Ammon's horn (tissue), 1 donor: ENCODE data around the gene ZNF483.
"Not testable (repeated sequence)": the region's sequence is repeated elsewhere in the genome, so short reads cannot be mapped to it uniquely, and the experiment has no call there.

ENCODE experiments used
- DNase-seq: peaks from one replicate; pipeline ENCODE4 v3.0.0-alpha.2; 2016; ENCODE audit warnings: low spot score

Gene ZNF483

DNA sequence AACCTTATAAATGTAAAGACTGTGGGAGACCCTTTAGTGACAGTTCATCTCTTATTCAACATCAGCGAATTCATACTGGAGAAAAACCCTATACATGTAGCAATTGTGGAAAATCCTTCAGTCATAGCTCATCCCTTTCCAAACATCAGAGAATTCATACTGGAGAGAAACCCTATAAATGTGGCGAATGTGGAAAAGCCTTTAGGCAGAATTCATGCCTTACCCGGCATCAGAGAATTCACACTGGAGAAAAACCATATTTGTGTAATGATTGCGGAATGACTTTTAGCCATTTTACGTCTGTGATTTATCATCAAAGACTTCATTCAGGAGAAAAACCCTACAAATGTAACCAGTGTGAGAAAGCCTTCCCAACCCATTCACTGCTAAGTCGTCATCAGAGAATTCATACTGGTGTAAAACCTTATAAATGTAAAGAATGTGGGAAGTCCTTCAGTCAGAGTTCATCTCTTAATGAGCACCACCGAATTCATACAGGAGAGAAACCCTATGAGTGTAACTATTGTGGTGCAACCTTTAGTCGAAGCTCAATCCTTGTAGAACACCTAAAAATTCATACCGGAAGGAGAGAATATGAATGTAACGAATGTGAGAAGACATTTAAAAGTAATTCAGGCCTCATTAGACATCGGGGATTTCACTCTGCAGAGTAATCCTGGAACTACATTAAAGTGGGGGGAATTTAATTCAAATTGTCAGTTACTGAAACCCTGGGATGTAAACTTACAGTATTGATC lies 17.7 kb downstream of the ZNF483 start:
- no peak for DNase-seq

DNA sequence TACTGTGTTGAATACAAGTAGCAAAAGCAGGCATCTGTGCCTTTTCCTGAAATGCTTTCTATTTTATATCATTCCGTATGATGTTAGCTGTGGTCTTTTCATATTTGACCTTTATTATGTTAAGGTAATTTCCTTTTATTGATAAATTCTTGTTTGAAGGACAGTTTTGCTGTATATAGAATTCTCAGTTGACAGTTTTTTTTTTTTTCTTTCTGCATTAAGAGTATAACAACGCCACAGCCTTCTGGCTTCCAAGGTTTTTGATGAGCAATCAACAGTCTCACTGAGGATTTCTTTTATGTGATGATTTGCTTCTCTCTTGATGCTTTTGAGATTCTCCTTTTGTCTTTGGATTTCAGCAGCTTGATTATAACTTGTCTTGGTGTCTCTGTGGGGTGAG lies 23.6 kb downstream of the ZNF483 start:
- no peak for DNase-seq

DNA sequence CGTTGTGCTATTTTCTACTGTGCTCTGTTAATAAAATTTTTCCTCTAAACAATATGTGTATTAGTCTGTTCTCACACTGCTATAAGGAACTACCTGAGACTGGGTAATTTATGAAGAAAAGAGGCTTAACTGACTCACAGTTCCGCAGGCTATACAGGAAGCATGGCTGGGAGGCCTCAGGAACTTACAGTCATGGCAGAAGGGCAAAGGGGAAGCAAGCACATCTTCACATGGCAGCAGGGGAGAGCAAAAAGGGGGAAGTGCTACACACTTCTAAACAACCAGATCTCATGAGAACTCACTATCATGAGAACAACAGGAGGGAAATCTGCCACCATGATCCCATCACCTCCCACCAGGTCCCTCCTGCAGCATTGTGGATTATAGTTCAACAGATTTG lies 30.4 kb downstream of the ZNF483 start:
- DNase-seq, result not testable (repeated sequence)

DNA sequence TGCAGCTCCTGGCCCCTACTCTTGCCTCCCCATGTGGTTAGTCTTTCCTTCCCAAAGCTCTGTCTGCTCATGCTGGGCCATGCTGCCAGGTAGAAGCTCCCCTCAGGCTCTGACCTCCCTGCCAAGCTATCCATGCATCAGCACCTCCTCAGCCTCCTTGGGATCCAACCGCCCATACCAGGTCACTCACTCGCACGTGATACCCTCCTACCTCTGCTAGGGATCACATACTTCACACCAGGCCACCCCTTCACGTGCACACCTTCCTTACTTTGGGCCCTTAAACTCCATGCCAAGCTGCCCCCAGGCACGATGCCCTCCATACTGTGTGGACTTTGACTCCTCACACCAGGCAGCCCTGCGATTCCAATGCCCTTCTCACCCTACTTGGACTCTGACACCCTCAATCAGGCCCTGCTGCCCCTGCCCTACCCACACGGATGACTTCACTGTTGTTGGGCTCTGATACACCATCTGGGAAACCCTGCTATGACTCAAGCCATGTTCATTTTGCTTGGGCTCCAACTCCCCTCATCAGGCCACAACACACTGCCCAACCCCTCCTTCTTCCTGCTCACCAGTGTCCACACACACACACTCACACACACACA lies 34.1 kb downstream of the ZNF483 start:
- DNase-seq, result no peak

DNA sequence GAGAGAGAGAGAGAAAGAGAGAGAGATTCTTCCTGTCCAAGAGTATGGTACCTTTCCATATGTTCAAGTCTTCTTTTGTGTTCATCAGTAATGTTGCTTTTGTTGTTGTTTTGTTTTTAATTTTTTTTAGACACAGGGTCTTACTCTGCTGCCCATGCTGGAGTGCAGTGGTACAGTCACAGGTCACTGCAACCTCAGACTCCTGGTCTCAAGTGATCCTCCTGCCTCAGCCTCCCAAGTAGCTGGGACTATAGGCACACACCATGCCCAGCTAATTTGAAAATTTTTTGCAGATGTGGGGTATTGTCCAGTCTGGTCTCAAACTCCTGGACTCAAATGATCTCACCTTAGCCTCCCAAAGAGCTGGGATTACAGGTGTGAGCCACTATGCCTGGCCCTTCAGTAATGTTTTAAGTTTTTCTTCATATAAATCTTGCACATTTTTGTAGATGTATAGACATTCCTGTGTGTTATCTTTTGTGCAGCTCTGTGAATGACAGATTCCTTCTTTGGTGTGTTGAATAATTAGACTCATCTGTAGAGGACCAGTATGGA lies 36.3 kb downstream of the ZNF483 start:
- DNase-seq, result no peak

DNA sequence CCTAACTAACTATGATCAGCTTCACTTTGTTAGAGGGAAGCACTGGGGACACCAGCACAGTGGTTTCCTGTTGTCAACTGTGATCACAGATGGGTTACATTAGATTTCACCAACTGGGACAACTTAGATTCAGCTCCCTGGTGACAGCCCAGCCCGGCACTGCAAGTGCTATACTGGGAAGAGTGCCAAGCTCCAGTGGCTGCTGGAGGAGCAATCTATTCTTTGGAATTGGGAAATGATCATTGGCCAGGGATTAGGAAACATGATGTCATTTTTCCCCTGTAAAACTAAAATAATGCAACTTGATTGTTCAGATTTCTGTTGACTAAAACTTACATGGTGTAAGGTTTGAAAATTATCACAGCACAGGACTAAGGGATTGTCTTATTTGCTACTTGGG lies 41.3 kb downstream of the ZNF483 start:
- peak; percentile 49 for DNase-seq

DNA sequence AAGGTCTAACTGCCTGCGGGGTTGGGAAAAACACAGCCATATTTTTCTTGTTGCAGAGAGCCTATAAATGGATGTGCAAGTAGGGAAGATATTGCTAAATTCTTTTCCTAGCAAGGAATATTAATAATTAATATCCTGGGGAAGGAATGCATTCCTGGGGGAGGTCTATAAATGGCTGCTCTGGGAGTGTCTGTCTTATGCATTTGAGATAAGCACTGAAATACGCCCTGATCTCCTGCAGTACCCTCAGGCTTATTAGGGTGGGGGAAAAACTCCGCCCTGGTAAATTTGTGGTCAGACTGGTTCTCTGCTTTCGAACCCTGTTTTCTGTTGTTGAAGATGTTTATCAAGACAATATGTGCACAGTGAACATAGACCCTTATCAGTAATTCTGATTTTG lies 43.1 kb downstream of the ZNF483 start:
- not testable (repeated sequence) for DNase-seq

DNA sequence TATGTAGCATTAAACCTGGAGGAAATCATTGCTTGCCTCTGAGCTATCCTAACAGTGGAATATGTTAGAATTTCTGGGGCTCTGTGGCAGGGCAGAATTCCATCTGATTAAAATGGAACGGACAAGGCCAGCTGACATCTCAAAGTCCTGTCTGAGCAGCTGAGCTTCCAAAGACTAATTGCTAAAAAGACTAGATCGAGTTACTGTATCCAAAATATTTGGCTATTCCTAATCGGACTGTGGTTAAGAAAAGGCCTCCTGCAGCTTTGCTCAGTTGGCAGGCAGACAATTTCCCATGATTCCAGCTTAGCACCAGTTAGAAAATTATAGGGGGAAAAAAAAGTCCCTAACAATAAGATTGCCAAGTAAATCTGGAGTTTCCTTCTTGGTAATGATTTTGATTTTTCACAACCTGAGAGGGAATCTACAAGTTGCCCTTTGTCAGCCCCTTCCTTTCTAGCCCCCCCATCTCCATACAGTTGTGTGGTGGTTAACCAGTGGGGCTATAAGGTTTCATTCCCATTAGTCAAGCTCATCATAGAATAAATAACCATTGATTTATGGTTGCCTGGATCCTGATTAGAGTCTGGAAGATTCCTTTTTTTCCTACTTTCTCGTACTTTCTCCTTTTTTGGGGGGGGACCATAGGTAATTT lies 48.1 kb downstream of the ZNF483 start:
- peak; percentile 23 for DNase-seq

DNA sequence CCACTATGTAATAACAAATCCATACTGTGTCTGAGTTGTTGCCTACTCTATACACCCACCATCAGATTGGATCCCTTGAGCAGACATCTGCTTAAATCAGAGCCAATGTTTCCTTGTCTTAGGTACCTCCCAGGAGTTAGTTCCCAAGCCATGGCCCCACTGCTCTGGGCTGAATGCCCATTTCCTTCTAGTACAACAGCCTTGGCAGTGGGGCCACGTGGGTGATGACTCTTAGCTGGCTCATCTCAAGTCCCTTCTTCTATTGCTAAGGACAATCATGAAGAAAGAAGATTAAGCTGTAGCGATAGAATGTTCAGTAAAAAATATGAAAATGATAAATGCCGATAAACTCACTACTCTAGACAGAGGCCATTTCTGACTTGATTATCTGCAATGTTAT lies 57.9 kb downstream of the ZNF483 start:
- no peak for DNase-seq

DNA sequence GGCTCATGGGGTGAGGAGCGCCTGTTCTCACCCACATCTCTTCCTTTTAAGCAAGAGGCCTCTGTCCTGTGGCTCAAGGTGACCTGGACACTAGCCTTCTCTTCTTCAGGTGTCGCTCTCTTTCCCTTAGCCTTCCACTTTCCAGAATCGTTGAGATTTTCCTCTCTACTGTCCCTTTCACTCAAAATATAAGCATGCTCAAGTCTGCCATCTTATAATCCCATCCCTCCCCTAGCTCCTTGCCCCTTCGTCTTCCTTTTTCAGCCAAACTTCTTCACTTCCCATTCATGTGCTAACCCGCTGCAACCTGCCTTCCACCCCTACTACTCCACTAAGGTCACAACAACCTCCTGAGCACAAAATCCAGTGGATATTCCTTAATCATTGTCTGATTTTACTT lies 61.4 kb downstream of the ZNF483 start:
- DNase-seq, result no peak

DNA sequence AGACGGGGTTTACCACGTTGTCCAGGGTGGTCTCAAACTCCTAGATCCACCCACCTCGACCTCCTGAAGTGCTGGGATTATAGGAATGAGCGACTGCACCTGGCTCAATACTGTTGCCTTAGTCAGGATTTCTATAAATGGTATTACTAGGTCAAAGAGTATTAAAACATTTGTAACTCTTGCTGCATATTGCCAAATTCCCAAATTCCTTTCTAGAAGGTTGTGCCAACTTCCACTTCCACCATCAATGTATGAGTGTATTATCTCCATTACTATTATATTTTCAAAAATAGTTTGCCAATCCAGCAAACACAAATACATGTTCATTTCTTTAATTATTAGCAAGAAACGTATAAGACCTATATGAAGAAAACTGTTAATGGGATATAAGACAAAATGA lies 63.9 kb downstream of the ZNF483 start:
- DNase-seq, result no peak

DNA sequence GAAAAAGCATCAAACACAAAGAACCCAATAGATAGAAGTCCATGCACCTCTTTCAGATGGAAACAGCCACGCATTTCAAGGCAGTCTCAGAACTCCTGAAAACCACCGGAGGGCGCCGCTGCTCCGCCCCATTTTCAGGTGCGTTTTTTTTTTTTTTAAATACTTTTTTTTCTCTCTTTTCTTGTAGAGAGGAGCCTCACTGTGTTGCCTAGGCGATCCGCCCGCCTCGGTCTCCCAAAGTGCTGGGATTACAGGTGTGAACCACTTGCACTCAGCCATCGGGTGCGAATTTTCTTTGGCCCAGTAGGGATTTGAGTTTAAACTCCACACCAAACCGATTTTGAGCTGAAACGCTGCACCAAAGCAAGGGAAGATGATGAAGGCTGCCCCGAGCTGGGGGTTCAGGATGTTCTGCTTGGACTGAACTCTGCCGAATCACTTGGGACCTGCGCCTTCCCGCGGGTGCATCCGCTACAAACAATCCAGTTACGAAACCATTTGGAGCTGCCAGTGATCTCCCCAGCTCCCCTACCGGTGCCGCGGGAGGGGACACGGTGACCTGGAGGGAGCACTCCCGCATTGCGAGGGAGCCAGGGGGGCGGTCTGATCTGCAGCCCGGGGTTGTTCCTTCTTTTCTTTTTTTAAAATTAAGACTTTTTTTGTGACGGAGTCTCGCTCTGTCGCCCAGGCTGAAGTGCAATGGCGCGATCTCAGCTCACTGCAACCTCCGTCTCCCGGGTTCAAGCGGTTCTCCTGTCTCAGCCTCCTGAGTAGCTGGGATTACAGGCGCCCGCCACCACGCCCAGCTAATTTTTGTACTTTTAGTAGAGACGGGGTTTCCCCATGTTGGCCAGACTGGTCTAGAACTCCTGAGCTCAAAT lies 73.1 kb downstream of the ZNF483 start:
- DNase-seq, result peak; percentile 68

DNA sequence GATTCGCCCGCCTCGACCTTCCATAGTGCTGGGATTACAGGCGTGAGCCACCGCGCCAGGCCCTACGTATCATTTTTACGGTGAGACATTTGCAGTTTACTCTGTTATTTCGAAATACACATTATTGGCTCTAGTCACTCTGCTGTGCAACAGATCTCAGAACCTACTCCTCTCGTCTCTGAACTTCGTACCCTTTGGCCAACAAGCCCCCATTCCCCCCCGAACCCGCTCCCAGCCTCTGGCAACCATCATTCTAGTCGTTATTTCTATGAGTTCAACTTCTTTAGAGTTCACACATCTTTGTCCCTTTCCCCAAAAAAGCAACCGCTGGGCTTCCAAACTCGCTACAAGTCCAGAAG lies 73.7 kb downstream of the ZNF483 start:
- DNase-seq, result peak; percentile 14

DNA sequence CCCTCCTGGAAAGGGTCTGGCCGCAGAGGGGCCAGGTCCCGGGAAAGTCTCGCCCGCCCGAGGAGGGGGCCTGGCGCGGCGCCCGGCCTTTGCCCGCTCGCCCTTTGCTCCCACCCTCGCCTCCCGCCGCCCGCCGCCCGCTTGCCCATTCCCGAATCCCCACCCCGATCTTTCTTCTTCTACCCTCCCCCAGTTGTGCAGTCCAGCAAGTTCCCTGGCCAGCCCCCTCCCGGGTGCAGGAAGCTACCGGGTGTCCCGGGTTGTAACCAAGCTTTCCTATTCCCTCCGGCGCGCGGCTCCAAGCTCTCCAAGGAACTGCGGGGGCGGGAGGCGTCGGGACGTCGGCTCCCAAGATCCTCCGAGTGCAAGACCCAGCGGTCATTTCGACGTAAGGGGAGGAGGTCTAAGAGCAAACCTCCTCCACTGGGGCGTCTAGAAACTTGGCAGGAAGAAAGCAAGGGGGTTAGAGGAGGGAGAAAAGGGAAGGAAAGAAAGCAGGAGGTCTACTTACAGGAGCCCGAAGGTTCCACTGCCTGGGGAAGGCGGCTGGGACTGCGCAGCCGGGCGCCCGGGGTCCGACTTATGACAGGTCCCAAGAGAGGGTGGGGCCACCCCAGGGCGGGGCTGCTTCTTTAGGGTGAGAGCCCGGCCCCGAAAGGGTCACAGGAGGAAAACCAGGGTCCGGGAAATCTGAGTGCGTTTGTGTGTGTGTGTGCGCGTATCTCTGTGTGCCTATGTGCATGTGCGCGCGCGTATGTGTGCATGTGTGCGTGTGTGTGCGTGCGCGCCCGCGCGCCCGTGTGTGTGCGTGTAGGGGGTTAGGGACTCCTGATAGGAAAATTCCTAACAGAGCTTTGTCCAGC lies 74.3 kb downstream of the ZNF483 start, which contains the start of gene PTGR1:
TSS of gene PTGR1 (minus strand) at position 556 of the 863 bp plus-strand sequence. CDS start 2,225 bp downstream, outside the sequence.
- DNase-seq, result peak; percentile 77

DNA sequence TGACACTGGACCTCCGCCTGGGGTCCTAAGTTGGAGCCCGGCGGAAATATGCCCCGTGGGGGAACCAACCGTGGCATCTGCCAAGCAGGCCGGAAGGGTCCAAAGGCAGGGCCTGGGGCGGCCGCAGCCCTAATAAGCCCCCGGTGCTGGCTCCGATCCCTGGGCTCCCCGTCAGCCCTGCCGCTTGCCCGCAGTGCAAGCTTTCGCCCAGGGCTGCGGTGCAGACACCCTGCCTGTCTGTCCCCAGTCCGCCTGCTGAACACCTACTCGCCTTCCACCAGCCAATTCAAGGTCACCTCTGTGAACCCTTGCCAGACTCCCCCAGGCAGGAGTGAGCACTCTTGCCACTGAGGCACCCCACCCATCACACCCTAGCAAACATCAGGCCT lies 75.0 kb downstream of the ZNF483 start:
- DNase-seq, result no peak

DNA sequence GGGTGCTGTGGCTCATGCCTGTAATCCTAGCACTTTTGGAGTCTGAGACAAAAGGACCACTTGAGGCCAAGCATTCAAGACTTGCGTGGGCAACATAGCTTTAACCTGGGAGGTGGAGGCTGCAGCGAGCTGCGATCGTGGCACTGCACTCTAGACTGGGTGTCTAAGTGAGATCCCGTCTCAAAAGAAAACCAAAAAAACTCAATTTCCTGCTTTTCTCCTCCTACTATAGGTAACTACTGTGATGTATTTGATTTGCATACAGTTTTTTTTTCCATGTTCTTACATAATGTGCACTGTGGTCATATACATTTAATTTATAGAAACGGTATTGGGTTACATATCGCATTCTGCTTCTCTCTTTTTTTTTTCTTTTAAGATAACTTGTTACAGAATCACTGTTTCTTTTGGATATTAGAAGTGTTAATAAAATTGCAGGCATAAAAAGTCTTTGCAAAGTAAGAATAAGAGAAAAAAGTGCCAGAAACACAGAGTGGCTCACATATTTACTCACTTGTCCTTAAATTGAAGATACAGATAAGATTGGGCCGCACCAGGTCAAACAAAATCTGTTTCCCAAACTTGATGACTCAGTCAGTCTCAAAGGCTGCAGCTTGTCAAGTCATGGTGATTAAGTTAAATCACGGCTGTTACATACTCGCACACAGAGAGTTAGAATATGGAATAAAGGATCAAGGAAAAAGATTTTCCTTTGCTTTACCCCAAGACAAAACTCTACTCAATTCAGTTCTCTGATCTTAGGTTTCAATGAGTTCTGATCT lies 76.4 kb downstream of the ZNF483 start:
- no peak for DNase-seq

DNA sequence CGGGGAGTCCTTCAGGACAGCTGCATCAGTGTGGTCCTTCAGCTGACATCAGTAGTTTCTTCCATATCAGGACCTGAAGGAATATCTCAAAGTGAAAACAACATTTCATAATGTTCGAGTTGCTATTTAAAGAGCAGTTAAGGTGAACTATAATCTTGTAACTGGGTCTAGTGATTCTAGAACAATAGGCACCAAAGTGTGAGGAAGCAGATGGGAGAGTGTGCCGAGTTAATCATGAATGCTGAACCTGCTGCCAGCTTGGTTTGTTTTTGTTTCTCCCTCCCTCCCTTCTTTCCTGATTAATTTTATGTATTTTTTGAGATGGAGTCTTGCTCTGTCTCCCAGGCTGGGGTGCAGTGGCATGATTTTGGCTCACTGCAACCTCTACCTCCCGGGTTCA lies 78.1 kb downstream of the ZNF483 start:
- peak; percentile 30 for DNase-seq

DNA sequence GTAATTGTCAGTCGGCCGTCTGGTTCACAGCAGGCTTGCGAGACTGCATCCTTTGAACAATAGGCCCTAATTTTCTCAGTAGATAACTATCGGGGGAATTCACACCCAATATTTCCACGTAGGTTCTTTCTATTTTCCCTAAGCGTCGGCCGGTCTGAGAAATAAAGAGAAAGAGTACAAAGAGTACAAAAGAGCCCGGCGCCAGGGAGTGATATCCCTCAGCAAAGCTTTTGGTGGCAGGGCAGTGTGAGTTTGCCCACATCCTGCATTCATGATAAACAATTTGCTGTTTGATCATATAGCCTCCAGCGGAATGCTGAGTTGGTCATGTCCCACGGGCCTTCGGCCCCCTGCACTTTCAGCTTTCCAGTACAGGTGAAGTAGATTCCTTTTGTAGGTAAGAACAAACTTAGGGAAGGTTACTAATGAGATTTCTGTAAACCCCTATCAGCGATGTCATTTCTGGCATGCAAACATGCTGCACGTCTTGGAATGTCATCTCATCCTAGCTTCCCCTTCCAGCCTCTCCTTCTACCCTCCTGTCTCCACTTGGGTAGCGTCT lies 79.2 kb downstream of the ZNF483 start:
- DNase-seq, result no peak

DNA sequence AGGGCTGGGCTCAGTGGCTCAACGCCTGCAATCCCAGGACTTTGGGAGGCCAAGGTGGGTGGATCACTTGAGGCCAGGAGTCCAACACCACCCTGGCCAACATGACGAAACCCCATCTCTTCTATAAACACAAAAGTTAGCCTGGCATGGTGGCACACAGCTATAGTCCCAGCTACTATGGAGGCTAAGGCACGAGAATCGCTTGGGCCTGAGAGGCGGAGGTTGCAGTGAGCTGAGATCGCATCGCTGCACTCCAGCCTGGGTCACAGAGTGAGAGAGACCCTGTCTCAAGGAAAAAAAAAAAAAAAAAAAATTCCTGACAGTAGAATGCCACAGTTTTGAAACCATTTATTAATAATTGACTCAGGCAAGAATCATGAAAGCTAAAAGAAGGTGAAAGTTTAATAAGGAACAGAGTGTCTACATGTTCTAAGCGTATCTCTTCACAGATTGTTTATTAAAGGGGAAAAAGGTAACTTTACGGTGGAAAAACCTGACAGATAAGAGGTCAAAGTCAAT lies 80.1 kb downstream of the ZNF483 start:
- no peak for DNase-seq

DNA sequence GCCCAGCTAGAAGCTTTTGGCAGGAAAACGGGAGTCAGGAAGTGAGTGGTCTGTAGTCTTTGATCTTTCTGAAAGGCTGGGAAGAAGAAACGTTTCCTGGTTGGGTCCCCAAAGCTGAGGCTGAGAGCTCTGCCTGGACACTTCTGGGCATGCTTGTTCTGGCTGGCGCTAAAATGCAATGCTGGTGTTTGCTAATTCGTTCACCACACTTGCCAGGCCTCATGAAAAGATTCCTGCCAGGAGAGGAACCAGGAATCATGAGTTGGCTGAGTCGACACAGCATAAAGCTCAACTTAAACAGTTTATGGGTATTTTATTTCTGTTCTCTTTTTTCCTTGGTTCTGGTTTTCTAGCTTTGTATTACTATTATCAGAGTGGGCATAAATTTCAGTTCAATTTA lies 85.2 kb downstream of the ZNF483 start:
- DNase-seq, result no peak
